Measurements from ENCODE around the gene VPS37C. TPM values are rescaled to one million over a fixed set of nuclear protein-coding genes. Genes with fewer than 3 reads are reported as not detected.
A peak's percentile ranks its signal among the peaks of the same experiment; 100 is the strongest.

The VPS37C gene
- total and polyA plus RNA-seq, 2 of the 13 experiments (the other 11 are each of a cell fraction or from before 2014, with no cell fraction given) = 7.5 to 8.8 TPM

DNA sequence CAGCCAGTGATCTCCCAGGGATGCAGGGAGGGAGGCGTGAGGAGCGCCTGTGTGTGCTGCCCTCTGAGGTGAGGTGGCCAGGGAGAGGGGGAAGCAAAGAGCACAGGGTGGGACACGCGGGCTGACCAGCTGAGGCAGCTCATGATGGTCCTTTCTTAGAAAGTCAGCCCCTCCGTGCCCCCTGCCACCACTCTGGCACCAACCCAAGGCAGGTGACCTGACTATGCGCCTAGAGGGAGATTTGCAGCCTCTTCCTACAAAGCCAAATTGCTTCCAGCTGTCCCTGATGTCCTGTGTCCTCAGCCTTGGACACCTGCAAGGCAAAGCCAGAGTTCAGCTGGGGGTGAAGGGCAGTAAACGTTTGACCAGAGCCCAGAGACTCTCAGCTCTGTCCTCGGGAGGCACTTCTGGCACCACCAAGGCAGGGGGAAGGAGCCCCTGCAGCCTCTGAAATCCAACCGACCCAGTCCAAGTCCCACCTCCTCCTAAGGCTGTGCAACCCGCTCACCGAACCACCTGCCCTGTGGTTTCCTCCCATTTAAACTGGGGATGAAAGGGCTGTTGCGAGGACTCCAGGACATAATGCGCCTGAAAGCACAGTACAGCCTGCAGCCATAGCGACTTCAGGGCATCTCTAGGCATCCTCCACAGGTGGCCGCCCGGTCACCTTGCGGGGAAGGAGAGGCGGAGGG, 32.1 kb downstream of the VPS37C start:
- Histone ChIP-seq H3K4me2 (ENCODE audit: low read depth, low read length) (0 out of 2 replicates have a peak overlapping the region, but pooled peaks have one; percentile 16), H2AFZ (ENCODE audit: low read length) (no peak overlapping the region), H3K27ac (ENCODE audit: extremely low read length, insufficient read depth, low read length) (no peak overlapping the region), H3K9ac (ENCODE audit: insufficient read depth, low read depth, low read length) (no peak overlapping the region), H3K4me3 (replicated peaks in 1 of 3; ENCODE audit: insufficient read depth in 1 of 3, low read depth in 2 of 3, low read length in 3 of 3) (no peak overlapping the region), H3K27me3 (ENCODE audit: control insufficient read depth in 1 of 2, insufficient read depth in 2 of 2, low read length in 2 of 2) (peaks cover 1 to 20% of the 10 kb centered on the region in 2 experiments; a peak in 4 of 5 replicates), H3K9me3 (ENCODE audit: low read length) (no peaks in the 10 kb centered on the region), H3K79me2 (ENCODE audit: insufficient read depth, low read length) (no peaks in the 10 kb centered on the region), H4K20me1 (ENCODE audit: insufficient read depth, low read length) (no peaks in the 10 kb centered on the region), H3K4me1 (ENCODE audit: insufficient read depth, low read length) (peaks cover 6% of the 10 kb centered on the region), H3K36me3 (replicated peaks in 1 of 2; ENCODE audit: control insufficient read depth in 1 of 2, insufficient read depth in 2 of 2, low read length in 2 of 2) (peaks cover 1 to 8% of the 10 kb centered on the region in 2 experiments; a peak in 1 of 5 replicates)
- POLR2A ChIA-PET = no interaction called here
- FAIRE-seq = no peak
- in situ Hi-C loops (cut with HindIII; ENCODE audit: extremely low pct_ligation_motif_present, low pct_unique_long_range_greater_than_20kb) (no loop called here), intact Hi-C loops (cut with micrococcal nuclease; ENCODE audit: unreplicated experiment) (loop anchor here (1.0 kb wide), 2 partner anchors 44 to 58 kb away; no protein-coding TSS in a partner anchor)
- BruUV-seq (replicated peaks) = no TSS peak
- 73% methylated on average over 16 of the region's 18 CpGs for WGBS (ENCODE audit: low lambda C conversion rate)
- no peak for DNase-seq (ENCODE audit: low spot score)
- CTCF ChIA-PET (ENCODE audit: low intra/inter-chr PET ratio, low total read pairs) = interaction anchor here (0.8 to 3.5 kb wide), 4 partner anchors 29 to 159 kb away, joined by 3 to 49 read pairs (median 22); no protein-coding TSS in a partner anchor
- ATAC-seq = no peak
- TF ChIP-seq, protein P1, sequence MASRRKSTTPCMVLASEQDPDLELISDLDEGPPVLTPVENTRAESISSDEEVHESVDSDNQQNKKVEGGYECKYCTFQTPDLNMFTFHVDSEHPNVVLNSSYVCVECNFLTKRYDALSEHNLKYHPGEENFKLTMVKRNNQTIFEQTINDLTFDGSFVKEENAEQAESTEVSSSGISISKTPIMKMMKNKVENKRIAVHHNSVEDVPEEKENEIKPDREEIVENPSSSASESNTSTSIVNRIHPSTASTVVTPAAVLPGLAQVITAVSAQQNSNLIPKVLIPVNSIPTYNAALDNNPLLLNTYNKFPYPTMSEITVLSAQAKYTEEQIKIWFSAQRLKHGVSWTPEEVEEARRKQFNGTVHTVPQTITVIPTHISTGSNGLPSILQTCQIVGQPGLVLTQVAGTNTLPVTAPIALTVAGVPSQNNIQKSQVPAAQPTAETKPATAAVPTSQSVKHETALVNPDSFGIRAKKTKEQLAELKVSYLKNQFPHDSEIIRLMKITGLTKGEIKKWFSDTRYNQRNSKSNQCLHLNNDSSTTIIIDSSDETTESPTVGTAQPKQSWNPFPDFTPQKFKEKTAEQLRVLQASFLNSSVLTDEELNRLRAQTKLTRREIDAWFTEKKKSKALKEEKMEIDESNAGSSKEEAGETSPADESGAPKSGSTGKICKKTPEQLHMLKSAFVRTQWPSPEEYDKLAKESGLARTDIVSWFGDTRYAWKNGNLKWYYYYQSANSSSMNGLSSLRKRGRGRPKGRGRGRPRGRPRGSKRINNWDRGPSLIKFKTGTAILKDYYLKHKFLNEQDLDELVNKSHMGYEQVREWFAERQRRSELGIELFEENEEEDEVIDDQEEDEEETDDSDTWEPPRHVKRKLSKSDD (CRISPR knock-in tag; IDR thresholded peaks at IDR 0.05; ENCODE audit: low read depth) = no peak
- TF ChIP-seq EHMT2 (IDR thresholded peaks at IDR 0.05; ENCODE audit: borderline replicate concordance, low read depth, low read length) (no peak), KLF9 (CRISPR knock-in tag; IDR thresholded peaks at IDR 0.05; ENCODE audit: low read depth) (no peak), ARNT2 (CRISPR knock-in tag; IDR thresholded peaks at IDR 0.05; ENCODE audit: low read depth) (no peak), ZNF33A (CRISPR knock-in tag; IDR thresholded peaks at IDR 0.05; ENCODE audit: borderline replicate concordance) (no peak), HOXA5 (CRISPR knock-in tag; IDR thresholded peaks at IDR 0.05) (no peak), FOXP1 (IDR thresholded peaks at IDR 0.05) (no peak), FOXP1 (CRISPR knock-in tag; IDR thresholded peaks at IDR 0.05) (no peak), SMAD1 (CRISPR knock-in tag; IDR thresholded peaks at IDR 0.05; ENCODE audit: borderline replicate concordance, low read depth) (no peak), FOSL2 (CRISPR knock-in tag; IDR thresholded peaks at IDR 0.05) (no peak)
- TF ChIP-seq, protein P2, sequence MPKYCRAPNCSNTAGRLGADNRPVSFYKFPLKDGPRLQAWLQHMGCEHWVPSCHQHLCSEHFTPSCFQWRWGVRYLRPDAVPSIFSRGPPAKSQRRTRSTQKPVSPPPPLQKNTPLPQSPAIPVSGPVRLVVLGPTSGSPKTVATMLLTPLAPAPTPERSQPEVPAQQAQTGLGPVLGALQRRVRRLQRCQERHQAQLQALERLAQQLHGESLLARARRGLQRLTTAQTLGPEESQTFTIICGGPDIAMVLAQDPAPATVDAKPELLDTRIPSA (CRISPR knock-in tag; IDR thresholded peaks at IDR 0.05; ENCODE audit: borderline replicate concordance) = no peak
- TF ChIP-seq, protein P3, sequence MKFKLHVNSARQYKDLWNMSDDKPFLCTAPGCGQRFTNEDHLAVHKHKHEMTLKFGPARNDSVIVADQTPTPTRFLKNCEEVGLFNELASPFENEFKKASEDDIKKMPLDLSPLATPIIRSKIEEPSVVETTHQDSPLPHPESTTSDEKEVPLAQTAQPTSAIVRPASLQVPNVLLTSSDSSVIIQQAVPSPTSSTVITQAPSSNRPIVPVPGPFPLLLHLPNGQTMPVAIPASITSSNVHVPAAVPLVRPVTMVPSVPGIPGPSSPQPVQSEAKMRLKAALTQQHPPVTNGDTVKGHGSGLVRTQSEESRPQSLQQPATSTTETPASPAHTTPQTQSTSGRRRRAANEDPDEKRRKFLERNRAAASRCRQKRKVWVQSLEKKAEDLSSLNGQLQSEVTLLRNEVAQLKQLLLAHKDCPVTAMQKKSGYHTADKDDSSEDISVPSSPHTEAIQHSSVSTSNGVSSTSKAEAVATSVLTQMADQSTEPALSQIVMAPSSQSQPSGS (CRISPR knock-in tag; IDR thresholded peaks at IDR 0.05) = no peak
- TF ChIP-seq, protein P4, sequence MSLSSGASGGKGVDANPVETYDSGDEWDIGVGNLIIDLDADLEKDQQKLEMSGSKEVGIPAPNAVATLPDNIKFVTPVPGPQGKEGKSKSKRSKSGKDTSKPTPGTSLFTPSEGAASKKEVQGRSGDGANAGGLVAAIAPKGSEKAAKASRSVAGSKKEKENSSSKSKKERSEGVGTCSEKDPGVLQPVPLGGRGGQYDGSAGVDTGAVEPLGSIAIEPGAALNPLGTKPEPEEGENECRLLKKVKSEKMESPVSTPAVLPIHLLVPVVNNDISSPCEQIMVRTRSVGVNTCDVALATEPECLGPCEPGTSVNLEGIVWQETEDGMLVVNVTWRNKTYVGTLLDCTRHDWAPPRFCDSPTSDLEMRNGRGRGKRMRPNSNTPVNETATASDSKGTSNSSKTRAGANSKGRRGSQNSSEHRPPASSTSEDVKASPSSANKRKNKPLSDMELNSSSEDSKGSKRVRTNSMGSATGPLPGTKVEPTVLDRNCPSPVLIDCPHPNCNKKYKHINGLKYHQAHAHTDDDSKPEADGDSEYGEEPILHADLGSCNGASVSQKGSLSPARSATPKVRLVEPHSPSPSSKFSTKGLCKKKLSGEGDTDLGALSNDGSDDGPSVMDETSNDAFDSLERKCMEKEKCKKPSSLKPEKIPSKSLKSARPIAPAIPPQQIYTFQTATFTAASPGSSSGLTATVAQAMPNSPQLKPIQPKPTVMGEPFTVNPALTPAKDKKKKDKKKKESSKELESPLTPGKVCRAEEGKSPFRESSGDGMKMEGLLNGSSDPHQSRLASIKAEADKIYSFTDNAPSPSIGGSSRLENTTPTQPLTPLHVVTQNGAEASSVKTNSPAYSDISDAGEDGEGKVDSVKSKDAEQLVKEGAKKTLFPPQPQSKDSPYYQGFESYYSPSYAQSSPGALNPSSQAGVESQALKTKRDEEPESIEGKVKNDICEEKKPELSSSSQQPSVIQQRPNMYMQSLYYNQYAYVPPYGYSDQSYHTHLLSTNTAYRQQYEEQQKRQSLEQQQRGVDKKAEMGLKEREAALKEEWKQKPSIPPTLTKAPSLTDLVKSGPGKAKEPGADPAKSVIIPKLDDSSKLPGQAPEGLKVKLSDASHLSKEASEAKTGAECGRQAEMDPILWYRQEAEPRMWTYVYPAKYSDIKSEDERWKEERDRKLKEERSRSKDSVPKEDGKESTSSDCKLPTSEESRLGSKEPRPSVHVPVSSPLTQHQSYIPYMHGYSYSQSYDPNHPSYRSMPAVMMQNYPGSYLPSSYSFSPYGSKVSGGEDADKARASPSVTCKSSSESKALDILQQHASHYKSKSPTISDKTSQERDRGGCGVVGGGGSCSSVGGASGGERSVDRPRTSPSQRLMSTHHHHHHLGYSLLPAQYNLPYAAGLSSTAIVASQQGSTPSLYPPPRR (CRISPR knock-in tag; IDR thresholded peaks at IDR 0.05; ENCODE audit: borderline replicate concordance) = no peak

Measured in HepG2 (cell line).